Activated B cell treated with CpG ODN at 0.5 μM for 24 hours (primary cell): Measurements from ENCODE around the gene DNAJB11. TPM values are rescaled to one million over a fixed set of nuclear protein-coding genes. Genes with fewer than 3 reads are reported as not detected.

Experiments
- ATAC-seq: fragments of 200-7000 bp; cut with Tn5 transposase; one replicate; pipeline ENCODE4 v1.10.0; 2021; ENCODE audit warnings: low read depth, mild to moderate bottlenecking, moderate library complexity
- CTCF ChIA-PET: fragments of 350-600 bp; sonication (Branson Sonifier 250); formaldehyde crosslinking; loops from one replicate; lab custom pipeline; 2021; ENCODE audit warnings: antibody characterized with exemption; lab: Charles Lee
- POLR2A ChIA-PET: fragments of 350-600 bp; sonication (Branson Sonifier 250); formaldehyde crosslinking; loops from one replicate; lab custom pipeline; 2021; ENCODE audit warnings: antibody characterized with exemption; lab: Charles Lee
- DNase-seq: peaks from one replicate; pipeline ENCODE4 v3.0.0; 2022
- H3K27ac Mint-ChIP-seq: one replicate; pipeline ENCODE4 v1.8.0; 2020; ENCODE audit warnings: mixed read lengths
- H3K27me3 Mint-ChIP-seq: one replicate; pipeline ENCODE4 v1.8.0; 2021; ENCODE audit warnings: mixed read lengths
- H3K36me3 Mint-ChIP-seq: one replicate; pipeline ENCODE4 v1.8.0; 2021; ENCODE audit warnings: low read depth, mixed read lengths
- H3K4me1 Mint-ChIP-seq: one replicate; pipeline ENCODE4 v1.8.0; 2021; ENCODE audit warnings: mixed read lengths
- H3K4me3 Mint-ChIP-seq: one replicate; pipeline ENCODE4 v1.8.0; 2020; ENCODE audit warnings: mild to moderate bottlenecking, mixed read lengths
- H3K9me3 Mint-ChIP-seq: one replicate; pipeline ENCODE4 v1.8.0; 2020; ENCODE audit warnings: mixed read lengths
- intact Hi-C: fragments of 100-400 bp; cut with micrococcal nuclease; formaldehyde crosslinking; loops from one replicate; pipeline ENCODE4 v1.15.1; 2024
- total RNA-seq: library from RNA; stranded (reverse); gene quantifications from 2 replicates; pipeline ENCODE4 v1.2.3, GENCODE V29; 2022
- TF ChIP-seq, protein P1 (sequence below): fragments of 200-600 bp; IDR thresholded peaks from one replicate; pipeline ENCODE4 v1.8.0; 2022; ENCODE audit warnings: antibody characterized with exemption, mild to moderate bottlenecking

Gene DNAJB11
- total RNA-seq, 1 donor from 2014 or later, result 51.3 TPM

DNA sequence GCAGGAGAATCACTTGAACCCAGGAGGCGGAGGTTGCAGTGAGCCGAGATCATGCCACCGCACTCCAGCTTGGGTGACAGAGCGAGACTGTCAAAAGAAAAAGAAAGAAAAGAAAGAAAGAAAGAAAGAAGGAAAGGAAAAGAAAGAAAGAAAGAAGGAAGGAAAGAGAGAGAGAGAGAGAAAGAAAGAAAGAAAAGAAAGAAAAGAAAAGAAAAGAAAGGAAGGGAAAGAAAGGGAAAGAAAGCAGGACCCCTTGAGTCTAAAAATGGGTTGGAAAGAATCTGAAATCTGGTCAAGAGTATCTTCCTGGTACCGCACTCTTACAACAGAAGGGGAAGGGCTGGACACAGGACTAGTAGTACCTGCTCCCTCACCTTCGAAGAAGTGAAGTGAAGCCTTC, 45.9 kb upstream of the DNAJB11 start:
- Mint-ChIP-seq H3K9me3 (no peaks in the 10 kb centered on the region), H3K27me3 (peaks cover 2% of the 10 kb centered on the region), H3K4me1 (peaks cover 87% of the 10 kb centered on the region), H3K27ac (no peak overlapping the region), H3K36me3 (no peaks in the 10 kb centered on the region), H3K4me3 (no peak overlapping the region)
- POLR2A ChIA-PET, result interaction anchor here (0.7 to 1.0 kb wide), 2 partner anchors 13 to 628 kb away, joined by 3 to 15 read pairs; no protein-coding TSS in a partner anchor
- intact Hi-C loops, result no loop called here
- DNase-seq, result no peak
- ATAC-seq, result no peak
- CTCF ChIA-PET, result interaction anchor here (5.7 kb wide), 1 partner anchor 15 kb away, joined by 46 read pairs; no protein-coding TSS in a partner anchor
- TF ChIP-seq, protein P1, sequence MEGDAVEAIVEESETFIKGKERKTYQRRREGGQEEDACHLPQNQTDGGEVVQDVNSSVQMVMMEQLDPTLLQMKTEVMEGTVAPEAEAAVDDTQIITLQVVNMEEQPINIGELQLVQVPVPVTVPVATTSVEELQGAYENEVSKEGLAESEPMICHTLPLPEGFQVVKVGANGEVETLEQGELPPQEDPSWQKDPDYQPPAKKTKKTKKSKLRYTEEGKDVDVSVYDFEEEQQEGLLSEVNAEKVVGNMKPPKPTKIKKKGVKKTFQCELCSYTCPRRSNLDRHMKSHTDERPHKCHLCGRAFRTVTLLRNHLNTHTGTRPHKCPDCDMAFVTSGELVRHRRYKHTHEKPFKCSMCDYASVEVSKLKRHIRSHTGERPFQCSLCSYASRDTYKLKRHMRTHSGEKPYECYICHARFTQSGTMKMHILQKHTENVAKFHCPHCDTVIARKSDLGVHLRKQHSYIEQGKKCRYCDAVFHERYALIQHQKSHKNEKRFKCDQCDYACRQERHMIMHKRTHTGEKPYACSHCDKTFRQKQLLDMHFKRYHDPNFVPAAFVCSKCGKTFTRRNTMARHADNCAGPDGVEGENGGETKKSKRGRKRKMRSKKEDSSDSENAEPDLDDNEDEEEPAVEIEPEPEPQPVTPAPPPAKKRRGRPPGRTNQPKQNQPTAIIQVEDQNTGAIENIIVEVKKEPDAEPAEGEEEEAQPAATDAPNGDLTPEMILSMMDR, result no peak

DNA sequence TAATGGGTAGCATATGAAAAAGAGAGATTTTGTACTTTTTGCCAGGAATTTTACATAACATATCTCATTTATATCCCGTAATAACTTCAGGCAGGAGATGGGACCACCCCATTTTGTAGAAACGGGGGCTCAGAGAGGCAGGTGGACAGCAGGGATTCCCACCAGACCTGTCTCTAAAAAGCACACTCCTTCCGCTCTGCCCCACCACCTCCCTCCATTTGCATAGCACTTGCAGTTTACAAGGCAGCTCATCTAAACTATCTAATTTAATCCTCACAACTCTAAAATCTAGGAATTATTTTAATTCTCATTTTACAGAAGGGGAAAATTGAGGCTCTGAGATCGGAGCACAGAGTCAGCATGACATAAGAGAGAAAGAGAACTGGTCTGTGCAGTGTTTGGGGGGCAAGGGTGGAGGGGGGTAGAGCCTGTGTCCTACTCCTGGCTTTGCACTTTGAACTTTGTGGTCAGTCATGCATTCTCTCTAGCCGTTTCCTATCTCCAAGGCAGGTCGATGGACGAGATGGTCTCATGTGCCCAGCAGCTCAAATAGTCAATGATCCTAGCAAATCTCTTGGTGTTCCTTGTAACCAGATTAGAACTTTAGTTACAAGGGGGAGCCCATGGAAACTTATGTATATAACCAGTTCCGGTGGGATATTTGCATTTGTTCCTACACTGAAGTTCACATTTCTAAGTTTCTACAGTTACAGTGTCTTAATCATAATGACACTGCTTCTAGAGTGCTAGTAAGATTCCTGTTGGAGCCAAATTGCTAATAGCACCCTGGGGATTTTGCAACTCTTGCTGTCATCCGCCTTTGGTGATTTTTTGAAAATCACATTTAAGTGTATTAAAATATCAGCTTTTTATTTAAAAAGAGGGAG, 44.9 kb upstream of the DNAJB11 start:
- intact Hi-C loops, result loop anchor here (1.0 to 2.0 kb wide), 3 partner anchors 9 to 45 kb away; partner anchors contain the start of gene DNAJB11
- CTCF ChIA-PET, result interaction anchor here (0.9 to 5.7 kb wide), 5 partner anchors 8 to 270 kb away, joined by 3 to 46 read pairs (median 5); no protein-coding TSS in a partner anchor
- Mint-ChIP-seq H3K4me3 (peak overlapping the region; percentile 55), H3K36me3 (no peaks in the 10 kb centered on the region), H3K27ac (peak overlapping the region; percentile 86), H3K27me3 (peaks cover 2% of the 10 kb centered on the region), H3K4me1 (peaks cover 85% of the 10 kb centered on the region), H3K9me3 (no peaks in the 10 kb centered on the region)
- DNase-seq (no peak), ATAC-seq (peak; percentile 20)
- TF ChIP-seq, protein P1, result no peak
- POLR2A ChIA-PET, result interaction anchor here (0.6 to 2.0 kb wide), 6 partner anchors 8 to 588 kb away, joined by 3 to 10 read pairs (median 4); partner anchors contain the start of gene TRA2B

DNA sequence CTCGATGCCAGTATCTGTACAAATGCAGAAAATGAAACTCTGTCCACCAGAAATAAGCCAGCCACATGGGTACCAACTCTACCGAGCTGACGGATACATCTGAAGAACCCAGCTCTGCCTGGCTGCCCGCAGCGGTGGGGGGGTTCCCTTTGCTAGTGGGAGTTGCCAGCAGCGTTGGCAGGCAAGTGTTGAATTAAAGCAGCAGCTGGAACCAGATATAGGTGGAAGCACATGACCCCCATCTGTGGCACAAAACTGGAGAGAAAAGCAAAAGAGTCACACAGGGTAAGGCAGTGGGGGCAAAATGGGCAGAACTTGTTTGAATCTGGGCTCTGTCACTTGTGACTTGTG, 44.3 kb upstream of the DNAJB11 start:
- H3K4me1 Mint-ChIP-seq, result peaks cover 85% of the 10 kb centered on the region
- ChIA-PET POLR2A (interaction anchor here (0.6 to 2.0 kb wide), 7 partner anchors 8 to 588 kb away, joined by 3 to 10 read pairs (median 4); partner anchors contain the start of gene TRA2B), CTCF (interaction anchor here (0.7 to 5.7 kb wide), 5 partner anchors 13 to 270 kb away, joined by 3 to 46 read pairs (median 4); no protein-coding TSS in a partner anchor)
- peak overlapping the region; percentile 86 for H3K27ac Mint-ChIP-seq
- H3K36me3 Mint-ChIP-seq, result no peaks in the 10 kb centered on the region
- DNase-seq, result peak; percentile 50
- intact Hi-C loops, result loop anchor here (1.0 to 2.0 kb wide), 3 partner anchors 8 to 45 kb away; partner anchors contain the start of gene DNAJB11
- peak; percentile 80 for ATAC-seq
- H3K4me3 Mint-ChIP-seq, result peak overlapping the region; percentile 55
- H3K9me3 Mint-ChIP-seq, result no peaks in the 10 kb centered on the region
- H3K27me3 Mint-ChIP-seq, result peaks cover 2% of the 10 kb centered on the region
- TF ChIP-seq, protein P1, result no peak

DNA sequence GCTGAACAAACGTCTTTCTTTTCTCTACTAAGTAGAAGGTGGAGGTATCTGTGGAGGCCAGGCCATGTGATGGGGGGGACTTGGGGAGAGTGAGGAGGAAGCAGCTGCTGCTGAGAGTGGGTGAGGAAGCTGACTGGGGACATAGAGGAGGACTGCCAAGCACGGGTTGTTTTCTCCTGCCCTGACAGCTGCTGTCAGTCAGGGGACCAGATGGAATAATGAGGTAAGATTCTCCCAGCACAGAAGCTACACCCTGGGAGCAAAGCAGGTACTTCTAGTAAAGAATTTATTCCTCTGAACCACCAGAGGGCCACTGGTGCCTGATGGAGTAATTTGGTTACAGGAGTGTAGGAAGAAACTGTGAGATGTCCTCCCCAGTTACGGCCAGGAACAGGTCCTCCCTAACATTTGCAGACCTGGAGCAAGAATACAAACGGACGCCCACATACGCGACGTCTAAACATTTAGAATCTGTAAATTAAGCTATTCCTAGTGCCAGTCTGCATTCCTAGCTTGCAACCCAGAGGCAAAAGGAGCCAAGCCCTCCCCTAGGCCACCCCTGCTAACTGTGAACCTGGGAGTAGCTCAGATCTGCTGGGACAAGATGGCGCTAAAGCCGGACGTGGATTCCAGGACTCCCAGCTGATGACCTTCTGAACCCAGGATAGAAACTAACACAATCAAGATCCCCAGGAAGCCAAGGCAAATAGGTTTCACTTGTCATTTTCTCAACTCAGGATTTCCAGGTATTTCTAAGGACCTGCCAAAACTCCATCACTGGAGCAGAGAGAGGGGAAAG, 41.1 kb upstream of the DNAJB11 start:
- Mint-ChIP-seq H3K27me3 (peaks cover 2% of the 10 kb centered on the region), H3K27ac (peak overlapping the region; percentile 71), H3K4me1 (peaks cover 94% of the 10 kb centered on the region), H3K9me3 (no peaks in the 10 kb centered on the region), H3K4me3 (no peak overlapping the region), H3K36me3 (no peaks in the 10 kb centered on the region)
- intact Hi-C loops, result no loop called here
- ChIA-PET CTCF (interaction anchor here (1.3 to 5.7 kb wide), 6 partner anchors 9 to 546 kb away, joined by 3 to 46 read pairs (median 6); no protein-coding TSS in a partner anchor), POLR2A (interaction anchor here (0.5 to 2.2 kb wide), 3 partner anchors 10 to 422 kb away, joined by 3 to 8 read pairs (median 3); no protein-coding TSS in a partner anchor)
- DNase-seq (no peak), ATAC-seq (no peak)
- TF ChIP-seq, protein P1, result no peak
